Uterus (tissue), 2 donors: ENCODE measurements around the gene BCAR3.

ENCODE experiments used
- POLR2A ChIP-seq, 2 donors: fragments of 450-650 bp; IDR thresholded peaks; one replicate each; pipeline ENCODE4 v1.6.1; 2016; ENCODE audit warnings: antibody characterized with exemption in 2 of 2, mild to moderate bottlenecking in 1 of 2, moderate library complexity in 1 of 2
- TF ChIP-seq, protein P1 (sequence below), 4 experiments: fragments of 200-600 bp in 2 of 4; fragments of 450-650 bp in 2 of 4; sonication (generic) in 2 of 4; IDR thresholded peaks; one replicate each; pipeline ENCODE4 v1.5.1; 2016 to 2019; ENCODE audit warnings: antibody characterized with exemption in 4 of 4, mild to moderate bottlenecking in 2 of 4, moderate library complexity in 1 of 4

DNA sequence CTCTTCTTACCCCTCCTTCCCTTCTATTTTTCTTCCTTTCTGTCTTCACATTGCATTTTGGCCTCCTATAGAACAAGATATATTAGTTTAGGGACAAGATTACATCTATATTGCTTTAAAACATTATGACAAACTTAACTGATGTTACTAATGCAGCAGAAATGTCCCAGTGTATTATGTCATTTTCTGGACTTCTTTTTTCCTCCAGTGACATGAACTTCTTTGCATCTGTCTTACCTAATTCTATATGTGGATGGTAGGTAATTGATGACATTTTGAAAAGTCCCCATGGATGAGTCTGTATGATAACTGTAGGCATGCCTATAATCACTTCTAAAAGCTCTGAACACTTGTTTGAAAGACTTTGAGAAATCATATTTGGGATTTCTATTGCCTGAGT lies 144.2 kb downstream of the BCAR3 start:
- TF ChIP-seq, protein P1, sequence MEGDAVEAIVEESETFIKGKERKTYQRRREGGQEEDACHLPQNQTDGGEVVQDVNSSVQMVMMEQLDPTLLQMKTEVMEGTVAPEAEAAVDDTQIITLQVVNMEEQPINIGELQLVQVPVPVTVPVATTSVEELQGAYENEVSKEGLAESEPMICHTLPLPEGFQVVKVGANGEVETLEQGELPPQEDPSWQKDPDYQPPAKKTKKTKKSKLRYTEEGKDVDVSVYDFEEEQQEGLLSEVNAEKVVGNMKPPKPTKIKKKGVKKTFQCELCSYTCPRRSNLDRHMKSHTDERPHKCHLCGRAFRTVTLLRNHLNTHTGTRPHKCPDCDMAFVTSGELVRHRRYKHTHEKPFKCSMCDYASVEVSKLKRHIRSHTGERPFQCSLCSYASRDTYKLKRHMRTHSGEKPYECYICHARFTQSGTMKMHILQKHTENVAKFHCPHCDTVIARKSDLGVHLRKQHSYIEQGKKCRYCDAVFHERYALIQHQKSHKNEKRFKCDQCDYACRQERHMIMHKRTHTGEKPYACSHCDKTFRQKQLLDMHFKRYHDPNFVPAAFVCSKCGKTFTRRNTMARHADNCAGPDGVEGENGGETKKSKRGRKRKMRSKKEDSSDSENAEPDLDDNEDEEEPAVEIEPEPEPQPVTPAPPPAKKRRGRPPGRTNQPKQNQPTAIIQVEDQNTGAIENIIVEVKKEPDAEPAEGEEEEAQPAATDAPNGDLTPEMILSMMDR (IDR thresholded peaks at IDR 0.05): no peak
- no peak for TF ChIP-seq POLR2A (IDR thresholded peaks at IDR 0.05)
